ENCODE data around the gene SRRM5.

DNA sequence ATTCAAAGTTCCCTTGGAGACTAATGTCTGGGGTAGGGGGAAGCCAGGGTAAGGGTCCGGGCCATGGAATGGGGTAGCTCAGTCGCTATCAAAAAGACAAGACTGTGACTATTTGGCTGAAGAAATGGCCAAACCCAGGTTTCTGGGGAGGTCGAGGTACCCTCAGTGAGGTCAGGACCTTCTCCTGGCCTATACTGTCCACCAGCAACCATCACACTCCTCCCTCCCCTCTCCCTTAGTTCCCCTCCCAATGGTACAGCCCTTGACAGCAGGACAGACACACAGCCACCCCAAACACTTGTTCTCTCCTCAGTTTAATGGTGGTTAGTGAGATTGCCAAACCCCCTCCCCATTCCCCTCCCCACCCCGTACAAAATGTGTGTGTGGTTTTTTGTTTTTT, 10.2 kb downstream of the SRRM5 start:
- TF ChIP-seq, protein P1, sequence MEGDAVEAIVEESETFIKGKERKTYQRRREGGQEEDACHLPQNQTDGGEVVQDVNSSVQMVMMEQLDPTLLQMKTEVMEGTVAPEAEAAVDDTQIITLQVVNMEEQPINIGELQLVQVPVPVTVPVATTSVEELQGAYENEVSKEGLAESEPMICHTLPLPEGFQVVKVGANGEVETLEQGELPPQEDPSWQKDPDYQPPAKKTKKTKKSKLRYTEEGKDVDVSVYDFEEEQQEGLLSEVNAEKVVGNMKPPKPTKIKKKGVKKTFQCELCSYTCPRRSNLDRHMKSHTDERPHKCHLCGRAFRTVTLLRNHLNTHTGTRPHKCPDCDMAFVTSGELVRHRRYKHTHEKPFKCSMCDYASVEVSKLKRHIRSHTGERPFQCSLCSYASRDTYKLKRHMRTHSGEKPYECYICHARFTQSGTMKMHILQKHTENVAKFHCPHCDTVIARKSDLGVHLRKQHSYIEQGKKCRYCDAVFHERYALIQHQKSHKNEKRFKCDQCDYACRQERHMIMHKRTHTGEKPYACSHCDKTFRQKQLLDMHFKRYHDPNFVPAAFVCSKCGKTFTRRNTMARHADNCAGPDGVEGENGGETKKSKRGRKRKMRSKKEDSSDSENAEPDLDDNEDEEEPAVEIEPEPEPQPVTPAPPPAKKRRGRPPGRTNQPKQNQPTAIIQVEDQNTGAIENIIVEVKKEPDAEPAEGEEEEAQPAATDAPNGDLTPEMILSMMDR (IDR thresholded peaks at IDR 0.05 in 8 of 11, conservative IDR thresholded peaks at IDR 0.05 in 3 of 11), result no peak
- TF ChIP-seq POLR2AphosphoS5 (IDR thresholded peaks at IDR 0.05), result no peak
